ENCODE results near the gene ARID5A. TPM values are rescaled to one million over a fixed set of nuclear protein-coding genes. Genes with fewer than 3 reads are reported as not detected.

The ARID5A gene
- total and polyA plus RNA-seq, 9 of the 15 experiments (the other 6 are each of a cell fraction or from before 2014, with no cell fraction given), result 0.14 to 12.5 (median 3.0) TPM

DNA sequence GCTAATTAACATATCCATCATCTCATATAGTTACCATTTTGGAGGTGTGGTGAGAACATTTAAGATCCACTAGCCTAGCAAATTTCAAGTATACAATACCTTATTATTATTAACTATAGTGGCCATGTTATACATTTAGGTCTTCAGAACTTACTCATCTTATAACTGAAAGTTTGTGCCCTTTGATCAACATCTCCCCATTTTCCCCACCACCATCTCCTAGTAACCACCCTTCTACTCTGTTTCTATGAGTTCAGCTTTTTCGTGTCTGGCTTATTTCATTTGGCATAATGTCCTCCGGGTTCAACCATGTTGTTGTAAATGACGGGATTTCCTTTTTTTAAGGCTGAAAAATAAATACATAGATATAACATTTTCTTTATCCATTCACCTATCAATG lies 47.3 kb upstream of the ARID5A start:
- no peak for ATAC-seq
- 0% methylated on average over 3 of the region's 3 CpGs for WGBS (ENCODE audit: insufficient coverage, low coverage, missing lambda C conversion rate)
- intact Hi-C loops (cut with micrococcal nuclease), result no loop called here
- TF ChIP-seq, protein P1, sequence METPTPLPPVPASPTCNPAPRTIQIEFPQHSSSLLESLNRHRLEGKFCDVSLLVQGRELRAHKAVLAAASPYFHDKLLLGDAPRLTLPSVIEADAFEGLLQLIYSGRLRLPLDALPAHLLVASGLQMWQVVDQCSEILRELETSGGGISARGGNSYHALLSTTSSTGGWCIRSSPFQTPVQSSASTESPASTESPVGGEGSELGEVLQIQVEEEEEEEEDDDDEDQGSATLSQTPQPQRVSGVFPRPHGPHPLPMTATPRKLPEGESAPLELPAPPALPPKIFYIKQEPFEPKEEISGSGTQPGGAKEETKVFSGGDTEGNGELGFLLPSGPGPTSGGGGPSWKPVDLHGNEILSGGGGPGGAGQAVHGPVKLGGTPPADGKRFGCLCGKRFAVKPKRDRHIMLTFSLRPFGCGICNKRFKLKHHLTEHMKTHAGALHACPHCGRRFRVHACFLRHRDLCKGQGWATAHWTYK (CRISPR knock-in tag; IDR thresholded peaks at IDR 0.05), result no peak
- TF ChIP-seq ZC3H11A (IDR thresholded peaks at IDR 0.05; ENCODE audit: low read depth, low read length) (no peak), DNMT1 (IDR thresholded peaks at IDR 0.05) (no peak), ZNF707 (CRISPR knock-in tag; conservative IDR thresholded peaks at IDR 0.05) (no peak), EHMT2 (IDR thresholded peaks at IDR 0.05) (no peak), GABPB1 (CRISPR knock-in tag; IDR thresholded peaks at IDR 0.05) (no peak), RBM15 (IDR thresholded peaks at IDR 0.05; ENCODE audit: insufficient read depth, low read length) (no peak), NFYB (IDR thresholded peaks at IDR 0.05; ENCODE audit: extremely low read depth, insufficient read length) (no peak), ZNF140 (CRISPR knock-in tag; IDR thresholded peaks at IDR 0.05) (no peak), CBX1 (IDR thresholded peaks at IDR 0.05; ENCODE audit: low read depth) (no peak), EZH2 (IDR thresholded peaks at IDR 0.05; ENCODE audit: borderline replicate concordance, low read depth, low read length) (no peak), NCOA2 (IDR thresholded peaks at IDR 0.05; ENCODE audit: partially characterized antibody in 2 of 2) (no peak), ZFPM2 (CRISPR knock-in tag; IDR thresholded peaks at IDR 0.05) (no peak), ETV6 (IDR thresholded peaks at IDR 0.05; ENCODE audit: borderline replicate concordance in 1 of 2, low read depth in 2 of 2, low read length in 1 of 2) (no peak), ETV6 (CRISPR knock-in tag; IDR thresholded peaks at IDR 0.05; ENCODE audit: borderline replicate concordance) (no peak)
- TF ChIP-seq, protein P2, sequence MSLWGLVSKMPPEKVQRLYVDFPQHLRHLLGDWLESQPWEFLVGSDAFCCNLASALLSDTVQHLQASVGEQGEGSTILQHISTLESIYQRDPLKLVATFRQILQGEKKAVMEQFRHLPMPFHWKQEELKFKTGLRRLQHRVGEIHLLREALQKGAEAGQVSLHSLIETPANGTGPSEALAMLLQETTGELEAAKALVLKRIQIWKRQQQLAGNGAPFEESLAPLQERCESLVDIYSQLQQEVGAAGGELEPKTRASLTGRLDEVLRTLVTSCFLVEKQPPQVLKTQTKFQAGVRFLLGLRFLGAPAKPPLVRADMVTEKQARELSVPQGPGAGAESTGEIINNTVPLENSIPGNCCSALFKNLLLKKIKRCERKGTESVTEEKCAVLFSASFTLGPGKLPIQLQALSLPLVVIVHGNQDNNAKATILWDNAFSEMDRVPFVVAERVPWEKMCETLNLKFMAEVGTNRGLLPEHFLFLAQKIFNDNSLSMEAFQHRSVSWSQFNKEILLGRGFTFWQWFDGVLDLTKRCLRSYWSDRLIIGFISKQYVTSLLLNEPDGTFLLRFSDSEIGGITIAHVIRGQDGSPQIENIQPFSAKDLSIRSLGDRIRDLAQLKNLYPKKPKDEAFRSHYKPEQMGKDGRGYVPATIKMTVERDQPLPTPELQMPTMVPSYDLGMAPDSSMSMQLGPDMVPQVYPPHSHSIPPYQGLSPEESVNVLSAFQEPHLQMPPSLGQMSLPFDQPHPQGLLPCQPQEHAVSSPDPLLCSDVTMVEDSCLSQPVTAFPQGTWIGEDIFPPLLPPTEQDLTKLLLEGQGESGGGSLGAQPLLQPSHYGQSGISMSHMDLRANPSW (CRISPR knock-in tag; IDR thresholded peaks at IDR 0.05), result no peak
- TF ChIP-seq, protein P3, sequence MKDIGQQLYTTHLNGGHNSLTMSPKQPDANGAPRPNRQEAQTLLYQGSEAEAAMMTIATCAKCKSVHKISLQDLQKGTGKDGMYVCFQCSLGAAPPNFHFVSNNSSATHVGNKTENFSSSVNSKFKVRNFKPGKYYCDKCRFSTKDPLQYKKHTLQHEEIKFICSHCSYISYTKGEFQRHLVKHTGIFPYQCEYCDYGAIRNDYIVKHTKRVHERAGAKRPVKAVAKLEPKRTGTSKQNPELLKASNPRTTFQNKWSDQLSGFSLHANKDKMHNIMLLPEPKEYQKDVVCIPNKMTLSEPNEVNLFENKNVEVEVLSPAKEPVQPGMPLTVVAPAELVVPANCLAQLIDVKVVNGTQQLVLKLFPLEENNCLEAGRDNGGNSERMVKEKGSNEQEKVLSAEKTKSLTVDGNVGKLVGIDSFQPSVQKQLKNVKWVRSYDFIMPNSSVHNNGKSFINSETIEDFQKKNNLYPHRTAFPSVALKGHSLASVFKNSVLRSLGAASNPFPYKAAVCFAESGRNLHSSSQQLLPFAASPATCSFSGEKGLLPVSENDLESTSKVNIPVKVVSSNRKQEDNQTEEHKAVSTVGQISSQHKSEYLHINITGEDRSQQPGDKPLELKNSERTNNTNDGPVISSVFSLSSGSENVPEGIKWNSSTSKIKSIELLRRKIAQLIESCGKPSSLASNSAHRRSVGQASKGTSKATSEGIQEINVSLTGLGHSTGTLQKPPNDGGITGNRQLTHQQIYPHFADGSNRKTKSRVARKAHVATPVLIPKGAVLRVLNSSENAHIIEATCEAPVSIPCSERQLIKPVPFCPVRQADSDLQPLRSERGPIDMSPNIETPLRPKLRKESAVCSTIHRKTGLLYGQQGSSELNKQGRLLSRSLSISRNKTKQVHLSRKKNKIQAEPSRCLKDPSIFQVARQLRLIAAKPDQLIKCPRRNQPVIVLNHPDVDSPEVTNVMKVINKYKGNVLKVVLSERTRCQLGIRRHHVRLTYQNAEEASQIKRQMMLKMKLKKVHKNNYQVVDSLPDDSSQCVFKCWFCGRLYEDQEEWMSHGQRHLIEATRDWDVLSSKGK (CRISPR knock-in tag; IDR thresholded peaks at IDR 0.05), result no peak

More for the DNA sequence above, 47.3 kb upstream of the ARID5A start:
- ChIA-PET CTCF (ENCODE audit: low intra/inter-chr PET ratio) (no interaction called here), POLR2A (no interaction called here)
- H4K20me1 ChIP-seq (replicated peaks; ENCODE audit: control insufficient read depth, insufficient read depth, low read length), result no peaks in the 10 kb centered on the region
- no peak overlapping the region for H3K4me3 ChIP-seq
- H3K27ac ChIP-seq (ENCODE audit: extremely low read depth, low read depth, low read length), result no peak overlapping the region
- in situ Hi-C loops (cut with MboI), result no loop called here
- peaks cover 12 to 23% of the 10 kb centered on the region in 2 experiments for H3K27me3 ChIP-seq (ENCODE audit: control insufficient read depth in 2 of 2, insufficient read depth in 2 of 2, low read length in 2 of 2)
- H3K9ac ChIP-seq (ENCODE audit: insufficient read depth in 1 of 2, low read depth in 2 of 2, low read length in 2 of 2), result no peak overlapping the region
- H3K9me1 ChIP-seq (ENCODE audit: control insufficient read depth, insufficient read depth, low read length), result no peaks in the 10 kb centered on the region
- H3K9me3 ChIP-seq (replicated peaks; ENCODE audit: control insufficient read depth, insufficient read depth, low read depth, low read length), result no peaks in the 10 kb centered on the region
- no TSS peak for BruUV-seq (replicated peaks)
- no peaks in the 10 kb centered on the region for H3K79me2 ChIP-seq (ENCODE audit: control insufficient read depth, insufficient read depth, low read length)
- DNase-seq (ENCODE audit: extremely low read depth in 1 of 4, low spot score in 3 of 4), result no peak
- no peak overlapping the region for H2AFZ ChIP-seq (ENCODE audit: low read depth, low read length)
- no peaks in the 10 kb centered on the region for H3K36me3 ChIP-seq (ENCODE audit: control insufficient read depth, insufficient read depth, low read length)
- no peak overlapping the region for H3K4me2 ChIP-seq (ENCODE audit: insufficient read depth, low read length)
- H3K4me1 ChIP-seq (replicated peaks in 1 of 2; ENCODE audit: control insufficient read depth in 2 of 2, insufficient read depth in 2 of 2, low read length in 2 of 2), result peaks cover 0 to 9% of the 10 kb centered on the region in 2 experiments; a peak in 4 of 5 replicates
- FAIRE-seq, result no peak
